RPMI8226 (cell line): ENCODE data around the gene LSR.
"Not testable (repeated sequence)": the region's sequence is repeated elsewhere in the genome, so short reads cannot be mapped to it uniquely, and the experiment has no call there.

Experiments used
- DNase-seq: peaks from one replicate; pipeline ENCODE4 v3.0.0-alpha.2; 2015

Gene LSR

DNA sequence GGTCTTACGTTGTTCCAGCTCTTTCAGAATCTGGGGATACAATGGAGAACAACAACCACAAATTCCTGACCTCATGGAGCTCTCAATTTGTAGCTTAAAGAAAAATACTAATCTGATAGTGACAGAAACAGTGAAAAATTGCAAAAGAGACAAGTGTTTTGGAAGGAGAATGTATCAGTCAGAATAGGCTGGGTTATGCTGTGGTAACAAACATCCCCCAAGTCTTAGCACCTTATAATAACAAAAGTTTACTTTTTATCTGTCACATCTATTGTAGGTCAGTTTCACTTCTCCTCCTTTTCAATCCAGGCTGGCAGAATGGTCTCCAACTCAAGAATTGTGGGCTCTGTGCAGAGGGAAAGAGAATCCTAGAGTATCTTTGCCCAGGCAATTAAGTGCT, 29.8 kb upstream of the LSR start:
- DNase-seq, result no peak

DNA sequence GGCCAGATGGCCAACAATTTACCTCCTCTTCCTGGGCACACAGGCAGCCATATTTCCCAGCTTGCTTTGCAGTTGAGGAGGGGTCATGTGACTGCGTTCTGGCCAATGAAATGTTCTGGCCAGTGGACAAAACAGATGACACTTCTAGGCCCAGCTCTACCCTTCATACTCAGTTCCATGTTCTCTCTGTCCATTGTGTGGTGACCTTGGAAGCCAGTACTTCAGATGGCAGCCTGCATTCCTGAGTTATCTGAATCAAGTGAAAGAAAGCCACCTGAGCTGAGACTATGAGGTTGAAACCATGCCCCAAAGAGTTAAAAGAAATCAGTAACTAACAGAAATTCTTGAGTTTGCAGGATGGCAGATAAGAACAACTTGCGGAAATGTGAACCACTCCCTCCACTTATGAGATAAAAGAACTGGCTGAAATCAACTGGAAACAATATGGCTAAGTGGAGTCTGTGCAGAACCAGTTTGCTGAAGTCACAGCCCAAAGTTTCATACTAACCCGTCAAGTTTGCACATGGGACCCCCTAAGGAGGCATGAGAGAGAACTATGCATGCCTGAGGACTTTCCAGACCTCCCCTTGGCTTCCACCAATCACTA, 28.4 kb upstream of the LSR start:
- no peak for DNase-seq

DNA sequence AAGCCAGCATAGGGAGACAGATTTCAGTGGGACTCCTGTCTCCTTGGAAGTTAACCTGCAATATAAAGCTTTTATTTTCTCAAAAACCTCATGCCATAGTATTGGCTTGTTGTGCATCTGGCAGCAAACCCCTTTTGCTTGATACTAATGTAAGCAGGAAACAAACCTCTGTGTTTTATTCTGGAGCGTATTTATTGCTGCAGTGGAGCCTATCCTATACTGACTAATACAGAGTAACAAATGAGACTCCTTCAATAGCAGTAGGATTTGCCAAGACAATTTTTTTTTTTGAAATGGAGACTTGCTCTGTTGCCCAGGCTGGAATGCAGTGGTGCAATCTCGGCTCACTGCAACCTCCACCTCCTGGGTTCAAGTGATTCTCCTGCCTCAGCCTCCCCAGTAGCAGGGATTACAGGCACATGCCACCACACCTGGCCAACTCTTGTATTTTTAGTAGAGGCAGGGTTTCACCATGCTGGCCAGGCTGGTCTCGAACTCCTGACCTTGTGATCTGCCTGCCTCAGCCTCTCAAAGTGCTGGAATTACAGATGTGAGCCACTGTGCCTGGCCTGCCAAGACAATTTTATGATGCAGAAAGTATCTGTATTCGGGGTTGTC, 27.7 kb upstream of the LSR start:
- not testable (repeated sequence) for DNase-seq

DNA sequence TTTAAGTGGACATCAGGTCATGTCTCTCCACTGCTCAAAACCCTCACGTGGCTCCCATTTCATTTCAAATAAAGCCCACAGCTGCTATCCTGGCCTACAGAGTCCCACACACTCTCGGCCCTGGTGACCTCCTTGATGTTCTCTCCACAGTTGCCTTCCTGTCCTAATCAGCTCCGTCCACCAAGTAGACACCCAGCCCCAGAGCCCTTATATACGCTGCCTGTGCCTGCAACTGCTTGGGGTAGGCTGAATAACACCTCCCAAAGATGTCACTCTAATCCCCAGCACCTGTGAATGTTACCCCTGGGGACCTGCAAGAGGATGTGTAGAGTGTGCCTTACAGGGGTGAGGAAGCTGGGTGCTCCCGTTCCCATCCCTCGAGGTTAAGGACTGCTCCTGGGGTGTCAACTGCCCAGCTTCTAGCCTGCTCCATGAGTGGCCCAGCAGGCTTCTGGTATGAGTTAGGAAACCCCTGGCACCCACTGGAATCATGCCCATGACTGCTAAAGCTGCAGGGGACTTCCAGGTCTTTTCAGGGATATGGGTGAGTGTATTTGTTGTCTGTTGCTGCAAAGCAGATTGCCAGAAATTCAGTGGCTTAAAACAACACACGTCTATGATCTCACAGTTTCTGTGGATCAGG, 26.3 kb upstream of the LSR start:
- no peak for DNase-seq

DNA sequence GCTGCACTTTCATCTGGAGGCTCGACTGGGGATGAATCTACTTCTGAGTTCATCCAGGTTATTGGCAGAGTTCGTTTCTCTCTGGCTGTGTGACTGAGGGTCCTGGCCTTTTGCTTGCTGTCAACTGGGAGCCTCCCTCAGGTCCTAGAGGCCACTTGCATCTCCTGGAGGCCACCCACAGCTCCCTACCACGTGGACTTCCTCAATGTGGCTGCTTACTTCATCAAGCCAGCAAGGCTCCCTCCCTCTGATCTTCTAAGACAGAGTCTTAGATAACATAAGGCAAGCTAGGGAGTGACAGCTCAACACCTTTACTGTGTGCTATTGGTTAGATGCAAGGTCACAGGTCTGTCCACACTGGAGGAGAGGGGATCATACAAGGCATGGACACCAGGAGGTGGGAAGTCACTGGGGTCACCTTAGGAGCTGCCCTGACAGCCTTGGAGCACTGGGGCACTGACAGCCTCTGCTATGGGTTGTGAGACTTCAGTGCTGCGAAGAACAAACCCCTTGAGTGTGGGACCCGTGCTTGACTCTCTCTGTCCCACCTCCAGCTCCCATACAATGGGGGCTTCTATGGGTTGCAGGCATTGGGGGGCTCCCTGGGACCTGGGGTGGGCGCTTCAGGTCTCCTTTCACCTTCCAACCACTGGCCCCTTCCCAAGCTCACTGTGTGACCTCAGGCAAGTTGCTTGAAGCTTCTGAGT, 25.6 kb upstream of the LSR start:
- no peak for DNase-seq

DNA sequence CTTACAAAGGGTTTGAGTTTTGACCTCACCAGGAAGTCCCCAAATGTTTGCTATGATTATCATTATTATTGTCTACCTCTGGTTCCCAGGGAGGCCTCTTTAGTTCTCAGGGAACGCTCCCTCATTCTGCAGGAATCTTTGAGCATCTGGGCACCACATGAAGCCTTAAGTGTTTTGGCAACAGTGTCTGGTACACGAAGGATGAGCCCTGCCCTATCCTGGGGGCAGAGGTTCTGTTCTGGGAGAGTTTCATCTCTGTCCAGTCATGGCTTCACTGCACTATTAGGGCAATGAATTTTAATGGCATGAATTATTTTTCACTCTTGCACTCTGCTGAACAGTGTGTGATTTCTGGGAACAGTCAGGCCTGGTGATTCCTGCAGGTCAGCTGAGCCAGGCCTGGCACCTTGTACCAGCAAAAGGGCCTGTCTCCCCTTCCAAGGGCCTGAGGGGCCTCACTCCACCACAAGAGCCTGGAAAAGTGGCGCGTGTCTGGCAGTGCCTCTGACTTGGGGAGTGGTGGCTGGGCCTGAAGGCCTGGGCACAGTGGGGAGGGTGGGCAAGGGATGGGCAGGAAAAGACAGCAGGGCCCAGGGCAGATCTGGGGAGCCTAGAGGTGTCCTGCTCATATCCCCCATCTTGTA, 24.8 kb upstream of the LSR start:
- DNase-seq, result no peak

DNA sequence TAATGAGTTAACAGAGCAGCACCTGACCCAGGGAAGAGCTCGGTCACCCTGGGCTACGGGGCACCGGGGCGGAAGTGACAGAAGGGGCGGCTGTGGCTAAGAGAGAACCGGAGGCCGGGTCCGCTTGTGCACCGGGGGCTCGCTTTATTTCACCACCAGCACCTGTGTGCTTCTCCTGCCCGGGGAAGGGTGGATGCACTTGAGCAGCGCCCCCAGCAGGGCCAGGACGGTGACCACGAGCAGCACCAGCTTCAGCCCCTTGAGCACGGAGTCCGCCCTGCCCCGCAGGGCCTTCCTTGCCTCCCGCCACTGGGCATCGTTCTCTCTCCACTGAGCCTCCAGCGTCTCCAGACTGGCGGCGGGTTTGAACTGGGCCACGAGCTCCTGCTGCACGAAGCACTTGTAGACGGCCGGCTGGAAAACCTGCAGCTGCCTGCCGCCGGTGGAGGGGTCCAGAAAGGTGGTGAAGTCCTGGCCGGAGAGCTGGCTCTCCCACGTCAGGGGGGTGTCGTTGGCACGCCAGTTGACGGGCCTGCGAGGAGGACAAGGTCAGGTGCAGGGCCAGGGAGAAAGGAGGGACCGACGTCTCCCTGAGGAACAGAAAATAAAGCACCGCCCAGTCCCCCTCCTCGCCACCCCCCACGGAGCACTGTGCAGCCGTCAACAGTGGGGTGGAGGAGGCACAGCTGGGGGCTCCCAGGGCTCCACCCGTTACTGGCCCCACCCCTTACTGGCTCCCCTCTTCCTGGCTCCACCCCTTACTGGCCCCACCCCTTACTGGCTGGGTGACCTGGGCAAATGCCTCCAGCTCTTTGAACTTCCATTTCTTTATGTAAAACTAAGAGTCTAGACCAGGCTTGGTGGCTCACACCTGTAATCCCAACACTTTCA, 23.9 kb upstream of the LSR start:
- peak; percentile 35 for DNase-seq

DNA sequence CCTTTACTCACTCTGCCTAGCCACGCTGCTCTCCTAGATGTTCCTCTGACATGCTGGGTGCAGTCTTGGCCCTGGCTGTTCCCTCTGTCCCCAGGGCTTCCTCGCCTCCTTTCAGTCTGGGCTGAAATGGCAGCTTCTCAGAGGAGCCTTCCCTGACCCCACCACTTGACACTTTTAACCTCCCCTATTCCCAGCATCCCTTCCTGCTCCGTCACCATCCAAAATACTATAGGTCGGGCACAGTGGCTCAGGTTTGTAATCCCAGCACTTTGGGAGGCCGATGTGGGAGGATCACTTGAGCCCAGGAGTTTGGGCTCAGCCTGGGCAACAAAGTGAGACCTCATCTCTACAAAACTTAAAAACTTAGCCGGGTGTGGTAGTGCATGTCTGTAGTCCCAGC, 22.9 kb upstream of the LSR start:
- DNase-seq, result no peak

DNA sequence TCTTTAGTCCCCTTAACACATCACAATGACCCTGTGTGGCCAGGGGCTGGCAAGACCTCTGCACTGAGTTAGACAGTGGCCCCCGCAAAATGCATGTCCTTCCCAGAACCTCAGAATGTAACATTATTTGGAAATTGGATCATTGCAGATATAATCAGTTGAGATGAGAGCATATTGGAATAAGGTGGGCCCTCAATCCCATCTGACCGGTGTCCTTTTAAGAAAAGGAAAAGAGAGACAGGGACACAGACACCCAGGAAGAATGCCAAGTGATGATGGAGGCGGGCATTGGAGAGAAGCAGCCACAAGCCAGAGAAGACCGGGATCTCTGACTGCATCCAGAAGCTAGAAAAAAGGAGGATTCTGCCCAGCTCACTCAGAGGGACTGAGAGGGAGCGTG, 22.1 kb upstream of the LSR start:
- DNase-seq, result no peak

DNA sequence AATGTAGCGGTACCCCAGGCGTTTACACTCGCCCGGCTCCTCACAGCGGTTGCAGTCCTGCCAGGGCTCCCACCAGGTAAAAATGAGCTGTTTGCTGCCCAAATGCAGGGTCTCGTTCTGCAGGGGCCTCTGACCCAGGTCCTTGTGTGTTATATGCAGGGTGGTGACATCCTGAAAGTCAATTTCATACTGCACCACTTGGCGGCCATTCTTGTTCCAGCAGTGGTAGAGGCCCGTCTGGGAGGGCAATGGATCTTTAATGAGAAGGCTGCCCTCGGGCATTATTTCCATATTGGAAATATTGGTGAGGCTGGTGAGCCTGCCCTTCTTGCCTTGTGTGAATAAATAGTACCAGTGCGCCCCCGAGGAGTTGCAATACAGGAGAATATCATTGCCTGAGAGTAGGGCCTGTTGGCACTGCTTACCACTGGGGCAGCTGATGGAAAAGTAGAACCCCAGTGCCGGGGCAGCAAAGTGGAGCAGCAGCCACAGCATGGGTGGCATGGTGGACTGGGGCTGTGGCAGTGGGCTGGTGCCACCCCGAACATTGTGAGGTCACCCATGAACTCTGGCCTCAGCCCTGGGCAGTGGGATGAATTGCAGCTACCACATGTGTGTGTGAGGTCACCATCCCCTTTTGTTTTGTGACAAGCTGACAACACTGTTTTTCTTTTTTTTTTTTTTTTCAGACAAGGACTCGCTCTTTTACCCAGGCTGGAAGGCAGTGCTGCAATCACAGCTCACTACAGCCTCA, 20.4 kb upstream of the LSR start, which contains the start of gene FAM187B:
FAM187B (minus strand) TSS at position 563 of the 754 bp plus-strand sequence; CDS start at position 504, 59 bp downstream.
- DNase-seq, result no peak

DNA sequence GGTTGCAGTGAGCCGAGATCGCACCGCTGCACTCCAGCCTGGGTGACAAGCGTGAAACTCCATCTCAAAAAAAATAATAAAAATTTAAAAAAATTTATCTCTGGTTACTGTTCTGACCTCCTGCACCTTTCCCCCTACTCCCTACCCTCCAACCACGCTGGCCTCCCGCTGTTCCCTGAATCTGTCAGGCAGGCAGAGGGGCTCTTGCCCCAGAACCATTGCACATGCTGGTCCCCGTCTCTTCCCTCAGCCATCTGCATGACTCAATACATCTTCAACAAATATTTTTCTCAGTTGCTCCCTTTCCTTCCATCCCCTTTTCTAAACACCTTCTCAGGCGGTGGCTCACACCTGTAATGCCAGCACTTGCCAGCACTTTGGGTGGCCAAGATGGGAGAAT, 19.2 kb upstream of the LSR start:
- DNase-seq, result no peak

DNA sequence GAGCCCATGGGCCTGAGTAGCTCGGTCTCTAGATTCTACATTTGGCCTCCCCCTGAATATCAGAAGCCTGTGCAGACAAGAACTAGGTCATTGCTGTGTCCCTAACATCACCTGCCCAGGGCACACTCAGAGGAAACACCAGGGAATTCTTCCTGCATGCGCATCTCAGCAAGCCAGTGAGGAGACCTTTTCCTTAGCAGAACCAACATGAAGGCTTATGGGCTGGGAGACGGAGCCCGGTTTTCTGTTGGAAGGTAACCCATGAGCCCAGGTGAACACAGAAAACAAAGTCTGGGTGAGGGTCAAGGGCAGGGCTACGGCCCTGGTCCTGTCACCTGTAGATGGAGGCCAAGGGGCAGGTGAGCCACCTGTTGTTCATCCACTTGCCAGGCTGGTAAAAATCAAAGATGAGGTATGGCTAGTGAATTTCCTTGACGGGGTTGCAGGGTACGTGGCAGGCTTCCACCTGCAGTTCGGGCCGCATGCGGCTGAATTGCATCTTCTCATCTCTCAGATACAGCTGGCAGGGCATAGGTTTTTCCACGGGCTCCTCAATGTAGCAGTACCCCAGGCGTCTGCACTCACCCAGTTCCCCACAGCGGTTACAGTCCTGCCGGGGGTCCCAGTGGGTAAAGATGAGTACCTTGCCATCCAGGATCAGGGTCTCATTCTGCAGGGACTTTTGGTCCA, 16.7 kb upstream of the LSR start:
- no peak for DNase-seq

DNA sequence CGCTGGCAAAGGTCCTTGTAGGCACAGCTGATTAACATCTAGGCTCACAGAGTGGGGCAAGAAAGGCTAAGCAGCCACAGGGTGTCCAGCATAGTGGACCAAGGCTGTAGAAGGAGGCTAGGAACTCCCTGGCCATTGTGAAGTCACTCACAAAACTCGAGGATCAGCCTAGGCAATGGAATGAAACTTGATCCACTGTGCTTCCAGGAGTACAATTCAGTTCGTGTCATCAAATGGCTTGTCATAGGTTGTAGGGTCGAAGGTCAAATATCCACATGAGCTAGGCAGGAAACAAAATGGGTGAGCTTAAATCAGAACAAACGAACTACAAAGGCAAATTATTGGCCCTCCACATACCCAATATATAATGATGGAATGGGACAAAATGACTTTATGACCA, 15.9 kb upstream of the LSR start:
- DNase-seq, result no peak

DNA sequence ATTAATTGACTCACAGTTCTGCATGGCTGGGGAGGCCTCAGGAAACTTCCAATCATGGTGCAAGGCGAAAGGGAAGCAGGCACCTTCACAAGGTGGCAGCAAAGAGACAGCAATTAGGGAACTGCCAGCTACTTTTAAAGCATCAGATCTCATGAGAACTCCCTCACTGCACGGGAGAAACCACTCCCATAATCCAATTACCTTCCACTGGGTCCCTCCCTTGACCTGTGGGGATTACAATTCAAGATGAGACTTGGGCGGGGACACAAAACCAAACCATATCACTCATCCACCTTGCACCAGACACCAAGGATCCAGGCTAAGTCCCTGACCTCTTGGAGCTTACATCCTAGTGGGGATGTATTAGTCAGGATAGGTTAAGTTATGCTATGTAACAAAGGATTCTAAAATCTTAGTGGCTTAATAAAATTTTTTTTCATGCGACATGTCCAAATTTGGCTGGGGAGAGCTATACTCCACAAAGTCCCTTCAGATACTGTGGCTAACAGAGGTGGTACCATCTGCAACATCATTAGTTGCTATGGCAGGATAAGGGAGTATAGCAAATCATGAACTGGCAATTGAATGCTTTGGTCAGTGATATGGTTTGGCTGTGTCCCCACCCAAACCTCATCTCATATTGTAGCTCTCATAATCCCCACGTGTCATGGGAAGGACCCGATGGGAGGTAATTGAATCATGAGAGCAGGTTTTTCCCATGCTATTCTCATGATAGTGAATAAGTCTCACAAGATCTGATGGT, 12.0 kb upstream of the LSR start:
- DNase-seq, result peak; percentile 27

DNA sequence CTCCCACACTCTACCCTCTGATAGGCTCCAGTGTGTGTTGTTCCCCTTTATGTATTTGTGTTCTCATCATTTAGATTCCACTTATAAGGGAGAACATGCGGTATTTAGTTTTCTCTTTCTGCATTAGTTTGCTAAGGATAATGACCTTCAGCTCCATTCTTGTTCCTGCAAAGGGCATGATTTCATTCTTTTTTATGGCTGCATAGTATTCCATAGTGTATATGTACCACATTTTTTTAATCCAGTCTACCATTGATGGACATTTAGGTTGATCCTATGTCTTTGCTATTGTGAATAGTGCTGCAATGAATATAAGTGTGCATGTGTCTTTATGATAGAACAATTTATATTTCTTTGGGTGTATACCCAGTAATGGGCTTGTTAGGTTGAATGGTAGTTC, 9.2 kb upstream of the LSR start:
- not testable (repeated sequence) for DNase-seq

DNA sequence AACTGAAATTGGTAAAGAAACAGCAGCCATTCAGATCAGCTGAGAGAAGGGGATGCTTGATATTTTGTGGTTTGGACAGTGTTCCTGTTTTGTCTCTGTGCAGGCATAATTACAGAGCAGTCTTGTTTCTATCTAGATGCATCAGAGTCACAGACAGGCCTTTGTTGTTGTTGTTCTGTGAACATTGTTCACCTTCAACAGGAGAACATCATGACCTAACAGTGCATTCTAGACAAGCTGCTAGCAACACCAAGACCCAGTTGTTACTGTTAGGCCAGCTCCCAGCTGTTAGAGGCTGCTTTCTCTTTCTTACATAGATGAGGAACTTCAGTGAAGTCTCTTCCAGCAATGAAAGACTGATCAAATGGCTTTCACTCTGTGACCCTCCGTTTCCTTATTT, 8.5 kb upstream of the LSR start:
- DNase-seq, result no peak

DNA sequence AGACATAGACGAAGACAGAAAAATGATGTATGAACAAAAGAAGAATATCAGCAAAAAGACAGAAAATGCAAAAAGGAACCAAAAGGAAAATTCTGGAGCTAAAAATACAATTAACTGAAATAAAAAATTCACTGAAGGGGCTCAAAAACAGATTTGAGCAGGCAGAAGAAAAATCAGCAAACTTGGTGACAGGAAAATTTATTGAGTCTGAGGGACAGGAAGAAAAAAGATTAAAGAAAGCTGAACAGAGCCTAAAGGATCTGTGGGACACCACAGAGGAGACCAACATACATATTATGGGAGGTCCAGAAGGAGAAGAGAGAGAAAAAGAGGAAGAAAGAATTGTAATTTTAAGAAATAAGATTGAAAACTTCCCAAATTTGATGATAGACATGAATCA, 7.4 kb upstream of the LSR start:
- no peak for DNase-seq

DNA sequence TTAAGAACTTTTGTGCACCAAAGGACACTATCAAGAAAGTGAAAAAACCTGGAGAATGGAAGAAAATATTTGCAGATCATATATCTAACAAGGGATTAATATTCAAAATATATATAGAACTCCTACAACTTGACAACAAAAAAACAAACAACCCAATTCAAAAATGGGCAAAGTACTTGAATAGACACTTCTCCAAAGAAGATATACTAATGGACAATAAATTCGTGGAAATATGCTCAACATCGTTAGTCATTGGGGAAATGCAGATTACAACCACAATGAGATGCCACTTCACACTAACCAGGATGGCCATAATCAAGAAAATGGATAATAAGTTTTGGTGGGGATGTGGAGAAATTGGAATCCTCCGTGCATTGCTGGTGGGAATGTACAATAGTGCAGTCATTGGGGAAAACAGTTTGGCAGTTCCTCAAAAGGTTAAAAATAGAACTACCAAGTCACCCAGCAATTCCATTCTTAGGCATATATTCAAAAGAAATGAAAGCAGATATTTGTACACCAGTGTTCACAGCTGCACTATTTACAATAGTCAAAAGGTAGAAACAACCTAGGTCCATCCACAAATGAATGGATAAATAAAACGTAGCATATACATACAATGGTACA, 2.2 kb upstream of the LSR start:
- DNase-seq, result no peak

DNA sequence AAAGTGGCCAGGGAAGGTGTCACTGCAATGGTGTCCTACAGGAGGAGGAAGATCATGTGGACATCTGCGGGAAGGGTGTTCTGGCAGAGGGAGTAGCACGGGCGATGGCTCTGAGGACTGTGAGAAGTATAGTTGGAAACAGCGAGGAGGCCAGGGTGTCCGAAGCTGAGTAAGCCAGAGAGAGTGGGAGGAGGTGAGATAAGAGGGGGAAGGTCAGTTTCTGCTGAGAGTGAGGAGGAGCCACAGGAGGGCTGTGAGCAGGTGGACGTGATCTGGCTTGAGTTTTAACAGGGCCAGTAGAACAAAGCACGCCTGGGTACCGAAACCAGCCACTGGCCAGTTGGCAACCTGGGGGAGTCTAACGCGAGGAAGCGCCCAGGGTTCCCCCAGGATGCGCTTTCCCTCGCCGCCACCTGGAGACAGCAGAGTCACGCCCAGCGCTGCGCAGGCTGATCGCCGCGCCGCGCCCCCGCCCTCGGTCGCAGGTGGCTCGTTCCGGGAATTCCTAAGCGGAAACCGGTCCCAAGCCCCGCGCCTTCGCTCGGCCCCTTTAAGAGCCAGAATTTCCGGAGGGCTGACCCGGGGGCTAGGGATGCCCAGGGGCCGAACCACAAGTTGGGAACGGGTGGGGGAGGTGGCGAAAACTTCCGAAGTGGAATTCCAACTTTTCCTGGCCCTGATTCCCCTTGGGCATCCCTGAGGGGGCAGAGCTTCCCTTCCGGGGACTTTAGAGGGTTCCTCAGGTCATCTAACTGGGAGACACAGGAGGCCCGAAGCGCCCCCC, 1.1 kb upstream of the LSR start:
- peak; percentile 83 for DNase-seq
